ENCODE results near the gene ASS1.

ASS1 gene

GRCh38 chr9:130423272-130423671, 21.5 kb upstream of the ASS1 start:
- no peak for TF ChIP-seq EZH2 (IDR thresholded peaks at IDR 0.05)
- no peak for TF ChIP-seq POLR2AphosphoS5 (IDR thresholded peaks at IDR 0.05; ENCODE audit: borderline replicate concordance, low read depth, low read length)
- TF ChIP-seq FOXP2 (optimal IDR thresholded peaks at IDR 0.05; ENCODE audit: control extremely low read depth, extremely low read length, insufficient read depth): no peak
- Histone ChIP-seq H3K9ac (ENCODE audit: insufficient read length) (no peak overlapping the region), H3K27ac (no peak overlapping the region), H3K9me3 (ENCODE audit: low read depth, low read length) (no peaks in the 10 kb centered on the region), H3K36me3 (ENCODE audit: insufficient read depth, low read length) (no peaks in the 10 kb centered on the region), H3K4me3 (no peak overlapping the region)
- DNase-seq (ENCODE audit: low read depth, low spot score): no peak

GRCh38 chr9:130424595-130425454, 19.9 kb upstream of the ASS1 start:
- no peak overlapping the region for H3K4me3 ChIP-seq

GRCh38 chr9:130425741-130426466, 18.9 kb upstream of the ASS1 start:
- no peak overlapping the region for H3K27ac ChIP-seq
- no peak overlapping the region for H3K4me3 ChIP-seq
- TF ChIP-seq FOXP2 (optimal IDR thresholded peaks at IDR 0.05; ENCODE audit: control extremely low read depth, extremely low read length, insufficient read depth) (no peak), EZH2 (IDR thresholded peaks at IDR 0.05) (no peak), POLR2AphosphoS5 (IDR thresholded peaks at IDR 0.05; ENCODE audit: borderline replicate concordance, low read depth, low read length) (no peak)
- DNase-seq (ENCODE audit: low read depth, low spot score): no peak
- no peak overlapping the region for H3K9ac ChIP-seq (ENCODE audit: insufficient read length)
- H3K36me3 ChIP-seq (ENCODE audit: insufficient read depth, low read length): no peaks in the 10 kb centered on the region
- no peaks in the 10 kb centered on the region for H3K9me3 ChIP-seq (ENCODE audit: low read depth, low read length)

More at GRCh38 chr9:130424595-130425454, 19.9 kb upstream of the ASS1 start:
- DNase-seq (ENCODE audit: low read depth, low spot score): no peak
- no peak overlapping the region for H3K27ac ChIP-seq
- no peak overlapping the region for H3K9ac ChIP-seq (ENCODE audit: insufficient read length)
- TF ChIP-seq FOXP2 (optimal IDR thresholded peaks at IDR 0.05; ENCODE audit: control extremely low read depth, extremely low read length, insufficient read depth) (no peak), POLR2AphosphoS5 (IDR thresholded peaks at IDR 0.05; ENCODE audit: borderline replicate concordance, low read depth, low read length) (no peak), EZH2 (IDR thresholded peaks at IDR 0.05) (no peak)
- no peaks in the 10 kb centered on the region for H3K36me3 ChIP-seq (ENCODE audit: insufficient read depth, low read length)
- H3K9me3 ChIP-seq (ENCODE audit: low read depth, low read length): no peaks in the 10 kb centered on the region

GRCh38 chr9:130426467-130426773, 18.3 kb upstream of the ASS1 start:
- Histone ChIP-seq H3K27ac (no peak overlapping the region), H3K4me3 (no peak overlapping the region), H3K9me3 (ENCODE audit: low read depth, low read length) (no peaks in the 10 kb centered on the region), H3K36me3 (ENCODE audit: insufficient read depth, low read length) (no peaks in the 10 kb centered on the region), H3K9ac (ENCODE audit: insufficient read length) (no peak overlapping the region)
- TF ChIP-seq POLR2AphosphoS5 (IDR thresholded peaks at IDR 0.05; ENCODE audit: borderline replicate concordance, low read depth, low read length): no peak
- no peak for TF ChIP-seq EZH2 (IDR thresholded peaks at IDR 0.05)
- TF ChIP-seq FOXP2 (optimal IDR thresholded peaks at IDR 0.05; ENCODE audit: control extremely low read depth, extremely low read length, insufficient read depth): no peak
- DNase-seq (ENCODE audit: low read depth, low spot score): no peak

- Histone ChIP-seq H3K9me3 (ENCODE audit: low read depth, low read length) (no peaks in the 10 kb centered on the region), H3K9ac (ENCODE audit: insufficient read length) (no peak overlapping the region), H3K27ac (no peak overlapping the region), H3K36me3 (ENCODE audit: insufficient read depth, low read length) (no peaks in the 10 kb centered on the region), H3K4me3 (no peak overlapping the region)
- no peak for DNase-seq (ENCODE audit: low read depth, low spot score)
- TF ChIP-seq FOXP2 (optimal IDR thresholded peaks at IDR 0.05; ENCODE audit: control extremely low read depth, extremely low read length, insufficient read depth): no peak
- TF ChIP-seq EZH2 (IDR thresholded peaks at IDR 0.05): no peak
- no peak for TF ChIP-seq POLR2AphosphoS5 (IDR thresholded peaks at IDR 0.05; ENCODE audit: borderline replicate concordance, low read depth, low read length)
These were observed 17.9 kb upstream of the ASS1 start for GRCh38 chr9:130426883-130427282.

- TF ChIP-seq FOXP2 (optimal IDR thresholded peaks at IDR 0.05; ENCODE audit: control extremely low read depth, extremely low read length, insufficient read depth) (no peak), POLR2AphosphoS5 (IDR thresholded peaks at IDR 0.05; ENCODE audit: borderline replicate concordance, low read depth, low read length) (no peak), EZH2 (IDR thresholded peaks at IDR 0.05) (no peak)
- DNase-seq (ENCODE audit: low read depth, low spot score): no peak
- H3K9me3 ChIP-seq (ENCODE audit: low read depth, low read length): no peaks in the 10 kb centered on the region
- H3K36me3 ChIP-seq (ENCODE audit: insufficient read depth, low read length): no peaks in the 10 kb centered on the region
- no peak overlapping the region for H3K4me3 ChIP-seq
- H3K9ac ChIP-seq (ENCODE audit: insufficient read length): no peak overlapping the region
- H3K27ac ChIP-seq: no peak overlapping the region
These were observed 17.4 kb upstream of the ASS1 start for GRCh38 chr9:130427326-130427725.

- Histone ChIP-seq H3K9me3 (ENCODE audit: low read depth, low read length) (no peaks in the 10 kb centered on the region), H3K9ac (ENCODE audit: insufficient read length) (no peak overlapping the region), H3K4me3 (no peak overlapping the region), H3K27ac (no peak overlapping the region), H3K36me3 (ENCODE audit: insufficient read depth, low read length) (no peaks in the 10 kb centered on the region)
- TF ChIP-seq POLR2AphosphoS5 (IDR thresholded peaks at IDR 0.05; ENCODE audit: borderline replicate concordance, low read depth, low read length) (no peak), FOXP2 (optimal IDR thresholded peaks at IDR 0.05; ENCODE audit: control extremely low read depth, extremely low read length, insufficient read depth) (no peak), EZH2 (IDR thresholded peaks at IDR 0.05) (no peak)
- DNase-seq (ENCODE audit: low read depth, low spot score): no peak
These were observed 16.6 kb upstream of the ASS1 start for GRCh38 chr9:130428086-130428665.

- no peak for DNase-seq (ENCODE audit: low read depth, low spot score)
- H3K9me3 ChIP-seq (ENCODE audit: low read depth, low read length): no peaks in the 10 kb centered on the region
- no peak overlapping the region for H3K9ac ChIP-seq (ENCODE audit: insufficient read length)
- H3K36me3 ChIP-seq (ENCODE audit: insufficient read depth, low read length): no peaks in the 10 kb centered on the region
- TF ChIP-seq FOXP2 (optimal IDR thresholded peaks at IDR 0.05; ENCODE audit: control extremely low read depth, extremely low read length, insufficient read depth): no peak
- TF ChIP-seq POLR2AphosphoS5 (IDR thresholded peaks at IDR 0.05; ENCODE audit: borderline replicate concordance, low read depth, low read length): no peak
- no peak for TF ChIP-seq EZH2 (IDR thresholded peaks at IDR 0.05)
- no peak overlapping the region for H3K27ac ChIP-seq
- H3K4me3 ChIP-seq: no peak overlapping the region
These were observed 15.4 kb upstream of the ASS1 start for GRCh38 chr9:130429381-130429780.
